ENCODE measurements around the gene MMS22L. TPM values are rescaled to one million over a fixed set of nuclear protein-coding genes. Genes with fewer than 3 reads are reported as not detected.

MMS22L gene
- total and polyA plus RNA-seq, 2 of the 13 experiments (the other 11 are each of a cell fraction or from before 2014, with no cell fraction given): 6.2 to 32.9 TPM

DNA sequence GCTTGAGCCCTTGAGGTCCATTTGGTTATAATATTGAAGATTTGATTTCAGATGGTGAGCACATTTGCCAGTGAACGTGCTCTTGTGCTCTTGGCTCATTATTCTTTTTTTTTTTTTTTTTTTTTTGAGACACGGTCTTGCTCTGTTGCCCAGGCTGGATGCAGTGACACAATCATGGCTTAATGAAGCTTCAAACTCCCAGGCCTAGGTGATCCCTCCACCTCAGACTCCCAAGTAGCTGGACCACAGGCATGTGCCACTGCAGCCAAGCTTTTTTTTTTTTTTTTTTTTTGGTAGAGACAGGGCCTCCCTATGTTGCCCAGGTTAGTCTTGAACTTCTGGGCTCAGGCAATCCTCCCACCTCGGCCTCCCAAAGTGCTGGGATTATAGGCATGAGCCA lies 182.3 kb downstream of the MMS22L start (continued):
- TF ChIP-seq AHDC1 (CRISPR knock-in tag; IDR thresholded peaks at IDR 0.05; ENCODE audit: borderline replicate concordance) (no peak), GATAD1 (CRISPR knock-in tag; IDR thresholded peaks at IDR 0.05) (no peak), CSRNP1 (CRISPR knock-in tag; IDR thresholded peaks at IDR 0.05) (no peak), ZNF749 (CRISPR knock-in tag; IDR thresholded peaks at IDR 0.05; ENCODE audit: borderline replicate concordance) (no peak), GLI4 (CRISPR knock-in tag; IDR thresholded peaks at IDR 0.05; ENCODE audit: borderline replicate concordance) (no peak)
- TF ChIP-seq, protein P1, sequence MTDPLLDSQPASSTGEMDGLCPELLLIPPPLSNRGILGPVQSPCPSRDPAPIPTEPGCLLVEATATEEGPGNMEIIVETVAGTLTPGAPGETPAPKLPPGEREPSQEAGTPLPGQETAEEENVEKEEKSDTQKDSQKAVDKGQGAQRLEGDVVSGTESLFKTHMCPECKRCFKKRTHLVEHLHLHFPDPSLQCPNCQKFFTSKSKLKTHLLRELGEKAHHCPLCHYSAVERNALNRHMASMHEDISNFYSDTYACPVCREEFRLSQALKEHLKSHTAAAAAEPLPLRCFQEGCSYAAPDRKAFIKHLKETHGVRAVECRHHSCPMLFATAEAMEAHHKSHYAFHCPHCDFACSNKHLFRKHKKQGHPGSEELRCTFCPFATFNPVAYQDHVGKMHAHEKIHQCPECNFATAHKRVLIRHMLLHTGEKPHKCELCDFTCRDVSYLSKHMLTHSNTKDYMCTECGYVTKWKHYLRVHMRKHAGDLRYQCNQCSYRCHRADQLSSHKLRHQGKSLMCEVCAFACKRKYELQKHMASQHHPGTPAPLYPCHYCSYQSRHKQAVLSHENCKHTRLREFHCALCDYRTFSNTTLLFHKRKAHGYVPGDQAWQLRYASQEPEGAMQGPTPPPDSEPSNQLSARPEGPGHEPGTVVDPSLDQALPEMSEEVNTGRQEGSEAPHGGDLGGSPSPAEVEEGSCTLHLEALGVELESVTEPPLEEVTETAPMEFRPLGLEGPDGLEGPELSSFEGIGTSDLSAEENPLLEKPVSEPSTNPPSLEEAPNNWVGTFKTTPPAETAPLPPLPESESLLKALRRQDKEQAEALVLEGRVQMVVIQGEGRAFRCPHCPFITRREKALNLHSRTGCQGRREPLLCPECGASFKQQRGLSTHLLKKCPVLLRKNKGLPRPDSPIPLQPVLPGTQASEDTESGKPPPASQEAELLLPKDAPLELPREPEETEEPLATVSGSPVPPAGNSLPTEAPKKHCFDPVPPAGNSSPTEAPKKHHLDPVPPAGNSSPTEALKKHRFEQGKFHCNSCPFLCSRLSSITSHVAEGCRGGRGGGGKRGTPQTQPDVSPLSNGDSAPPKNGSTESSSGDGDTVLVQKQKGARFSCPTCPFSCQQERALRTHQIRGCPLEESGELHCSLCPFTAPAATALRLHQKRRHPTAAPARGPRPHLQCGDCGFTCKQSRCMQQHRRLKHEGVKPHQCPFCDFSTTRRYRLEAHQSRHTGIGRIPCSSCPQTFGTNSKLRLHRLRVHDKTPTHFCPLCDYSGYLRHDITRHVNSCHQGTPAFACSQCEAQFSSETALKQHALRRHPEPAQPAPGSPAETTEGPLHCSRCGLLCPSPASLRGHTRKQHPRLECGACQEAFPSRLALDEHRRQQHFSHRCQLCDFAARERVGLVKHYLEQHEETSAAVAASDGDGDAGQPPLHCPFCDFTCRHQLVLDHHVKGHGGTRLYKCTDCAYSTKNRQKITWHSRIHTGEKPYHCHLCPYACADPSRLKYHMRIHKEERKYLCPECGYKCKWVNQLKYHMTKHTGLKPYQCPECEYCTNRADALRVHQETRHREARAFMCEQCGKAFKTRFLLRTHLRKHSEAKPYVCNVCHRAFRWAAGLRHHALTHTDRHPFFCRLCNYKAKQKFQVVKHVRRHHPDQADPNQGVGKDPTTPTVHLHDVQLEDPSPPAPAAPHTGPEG (CRISPR knock-in tag; IDR thresholded peaks at IDR 0.05): no peak
- TF ChIP-seq, protein P2, sequence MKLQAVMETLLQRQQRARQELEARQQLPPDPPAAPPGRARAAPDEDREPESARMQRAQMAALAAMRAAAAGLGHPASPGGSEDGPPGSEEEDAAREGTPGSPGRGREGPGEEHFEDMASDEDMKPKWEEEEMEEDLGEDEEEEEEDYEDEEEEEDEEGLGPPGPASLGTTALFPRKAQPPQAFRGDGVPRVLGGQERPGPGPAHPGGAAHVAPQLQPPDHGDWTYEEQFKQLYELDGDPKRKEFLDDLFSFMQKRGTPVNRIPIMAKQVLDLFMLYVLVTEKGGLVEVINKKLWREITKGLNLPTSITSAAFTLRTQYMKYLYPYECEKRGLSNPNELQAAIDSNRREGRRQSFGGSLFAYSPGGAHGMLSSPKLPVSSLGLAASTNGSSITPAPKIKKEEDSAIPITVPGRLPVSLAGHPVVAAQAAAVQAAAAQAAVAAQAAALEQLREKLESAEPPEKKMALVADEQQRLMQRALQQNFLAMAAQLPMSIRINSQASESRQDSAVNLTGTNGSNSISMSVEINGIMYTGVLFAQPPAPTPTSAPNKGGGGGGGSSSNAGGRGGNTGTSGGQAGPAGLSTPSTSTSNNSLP (IDR thresholded peaks at IDR 0.05; ENCODE audit: low read depth, low read length): no peak

Measured in HepG2 (cell line).